H1 (cell line): ENCODE measurements around the gene TOM1. TPM values are rescaled to one million over a fixed set of nuclear protein-coding genes. Genes with fewer than 3 reads are reported as not detected.

Experiments
- CTCF ChIA-PET: fragments of 300-600 bp; sonication (Branson Sonifier 250); formaldehyde crosslinking; loops from one replicate; lab custom pipeline; 2021; ENCODE audit not compliant: partially characterized antibody; lab: Charles Lee
- POLR2A ChIA-PET: fragments of 300-600 bp; sonication (Branson Sonifier 250); formaldehyde crosslinking; loops from one replicate; lab custom pipeline; 2021; ENCODE audit warnings: inconsistent platforms; ENCODE audit not compliant: partially characterized antibody; lab: Charles Lee
- DNase-seq, 2 experiments: peaks; one replicate each; pipeline versions ENCODE4 v3.0.0 to v3.0.0-alpha.2; 2010 to 2022; ENCODE audit warnings: low spot score in 2 of 2, low read depth in 1 of 2, mixed read lengths in 1 of 2
- FAIRE-seq: peaks from 2 replicates; lab custom pipeline; 2011; peaks lifted over from hg19 to GRCh38; lab: Jason Lieb, UNC
- H2AFZ ChIP-seq: 2 replicates; pipeline ENCODE4 v1.8.1; 2012; ENCODE audit warnings: low read length, inconsistent platforms
- H2AK5ac ChIP-seq: 2 replicates; pipeline ENCODE4 v1.6.1; 2013; ENCODE audit warnings: low read depth, low read length
- H2BK120ac ChIP-seq: replicated peaks from 2 replicates; pipeline ENCODE3; 2013; ENCODE audit warnings: low read depth, low read length, inconsistent platforms
- H2BK12ac ChIP-seq: 2 replicates; pipeline ENCODE4 v1.6.1; 2013; ENCODE audit warnings: low read depth, low read length
- H2BK15ac ChIP-seq: 2 replicates; pipeline ENCODE4 v1.6.1; 2013; ENCODE audit warnings: low read length
- H2BK20ac ChIP-seq: 2 replicates; pipeline ENCODE4 v1.6.1; 2013; ENCODE audit warnings: low read length
- H2BK5ac ChIP-seq: 2 replicates; pipeline ENCODE4 v1.6.1; 2013; ENCODE audit warnings: low read depth, low read length
- H3K14ac ChIP-seq: 2 replicates; pipeline ENCODE4 v1.6.1; 2013; ENCODE audit warnings: inconsistent platforms; ENCODE audit not compliant: insufficient read length
- H3K18ac ChIP-seq: 2 replicates; pipeline ENCODE4 v1.6.1; 2013; ENCODE audit warnings: low read length; ENCODE audit errors: extremely low read depth
- H3K23ac ChIP-seq: 2 replicates; pipeline ENCODE4 v1.6.1; 2013; ENCODE audit warnings: inconsistent platforms; ENCODE audit not compliant: insufficient read length
- H3K23me2 ChIP-seq: 2 replicates; pipeline ENCODE4 v1.6.1; 2013; ENCODE audit warnings: low read depth, low read length
- H3K27ac ChIP-seq: 2 replicates; pipeline ENCODE4 v1.6.1; 2011; ENCODE audit warnings: low read depth, low read length, inconsistent platforms
- H3K27me3 ChIP-seq, 4 experiments: replicated peaks in 1 of 4; 1 replicate in 1 of 4; 2 replicates in 3 of 4; pipeline versions ENCODE4 v1.6.1 to v1.8.1; 2011 to 2013; ENCODE audit warnings: low read length in 3 of 4, mild to moderate bottlenecking in 3 of 4, inconsistent platforms in 2 of 4, mixed read lengths in 2 of 4, moderate library complexity in 1 of 4; ENCODE audit not compliant: control insufficient read depth in 3 of 4, insufficient read depth in 3 of 4; ENCODE audit errors: extremely low read depth in 1 of 4
- H3K36me3 ChIP-seq, 4 experiments: 2 replicates each; pipeline versions ENCODE4 v1.6.1 to v1.8.1; 2011 to 2013; ENCODE audit warnings: mild to moderate bottlenecking in 4 of 4, low read length in 3 of 4, moderate library complexity in 2 of 4, control low read depth in 1 of 4, inconsistent platforms in 1 of 4; ENCODE audit not compliant: insufficient read depth in 4 of 4, control insufficient read depth in 2 of 4
- H3K4ac ChIP-seq: replicated peaks from 2 replicates; pipeline ENCODE3; 2013; ENCODE audit warnings: low read length, low read depth, mixed read lengths, inconsistent platforms; ENCODE audit not compliant: insufficient read length
- H3K4me1 ChIP-seq, 4 experiments: replicated peaks in 1 of 4; 1 replicate in 1 of 4; 2 replicates in 3 of 4; pipeline versions ENCODE4 v1.6.1 to v1.8.1; 2011 to 2013; ENCODE audit warnings: low read length in 3 of 4, inconsistent platforms in 2 of 4, mixed read lengths in 1 of 4; ENCODE audit not compliant: insufficient read depth in 4 of 4, control insufficient read depth in 3 of 4
- H3K4me2 ChIP-seq, 2 experiments: 2 replicates each; pipeline versions ENCODE4 v1.6.1 to v1.8.1; 2011 to 2013; ENCODE audit warnings: low read depth in 2 of 2, low read length in 2 of 2, control low read depth in 1 of 2, inconsistent platforms in 1 of 2, mild to moderate bottlenecking in 1 of 2; ENCODE audit not compliant: insufficient read depth in 1 of 2
- H3K4me3 ChIP-seq, 4 experiments: fragments of 200-600, 300-600 bp in 1 of 4; sonication (generic), shearing (Covaris generic), sonication (Bioruptor Twin) in 1 of 4; 2 replicates each; pipeline versions ENCODE4 v1.5.1 to v1.8.1; 2011 to 2016; ENCODE audit warnings: low read length in 4 of 4, low read depth in 3 of 4, control low read depth in 2 of 4, inconsistent platforms in 2 of 4, mild to moderate bottlenecking in 2 of 4, mixed read lengths in 1 of 4, moderate library complexity in 1 of 4; ENCODE audit not compliant: insufficient read depth in 2 of 4; ENCODE audit errors: extremely low read depth in 1 of 4
- H3K56ac ChIP-seq: replicated peaks from 2 replicates; pipeline ENCODE3; 2013; ENCODE audit warnings: low read depth, mild to moderate bottlenecking, mixed read lengths, low read length, inconsistent platforms; ENCODE audit not compliant: insufficient read length
- H3K79me1 ChIP-seq: 2 replicates; pipeline ENCODE4 v1.6.1; 2013; ENCODE audit warnings: low read depth, low read length, control low read depth
- H3K79me2 ChIP-seq, 2 experiments: 2 replicates each; pipeline versions ENCODE4 v1.6.1 to v1.8.1; 2012 to 2013; ENCODE audit warnings: low read length in 2 of 2, mild to moderate bottlenecking in 2 of 2, inconsistent platforms in 1 of 2; ENCODE audit not compliant: insufficient read depth in 2 of 2, control insufficient read depth in 1 of 2
- H3K9ac ChIP-seq, 4 experiments: replicated peaks in 1 of 4; 1 replicate in 1 of 4; 2 replicates in 3 of 4; pipeline versions ENCODE4 v1.6.1 to v1.8.1; 2011 to 2013; ENCODE audit warnings: low read depth in 3 of 4, low read length in 3 of 4, control low read depth in 2 of 4, mild to moderate bottlenecking in 2 of 4, moderate library complexity in 2 of 4, inconsistent platforms in 1 of 4; ENCODE audit errors: extremely low read depth in 1 of 4
- H3K9me3 ChIP-seq, 2 experiments: 2 replicates each; pipeline versions ENCODE4 v1.6.1 to v1.8.1; 2012 to 2013; ENCODE audit warnings: mild to moderate bottlenecking in 2 of 2, moderate library complexity in 2 of 2, control low read depth in 1 of 2, inconsistent platforms in 1 of 2, low read depth in 1 of 2, low read length in 1 of 2, mixed read lengths in 1 of 2; ENCODE audit not compliant: insufficient read depth in 2 of 2
- H4K20me1 ChIP-seq, 2 experiments: replicated peaks in 1 of 2; 2 replicates each; pipeline versions ENCODE3 to v1.8.1; 2011 to 2013; ENCODE audit warnings: inconsistent platforms in 2 of 2, low read length in 2 of 2, mild to moderate bottlenecking in 1 of 2; ENCODE audit not compliant: insufficient read depth in 2 of 2, control insufficient read depth in 1 of 2
- H4K5ac ChIP-seq: 2 replicates; pipeline ENCODE4 v1.6.1; 2013; ENCODE audit warnings: low read length, low read depth, mixed read lengths, inconsistent platforms; ENCODE audit not compliant: insufficient read length
- H4K8ac ChIP-seq: 2 replicates; pipeline ENCODE4 v1.8.0; 2013; ENCODE audit warnings: mild to moderate bottlenecking, moderate library complexity, low read length, inconsistent platforms; ENCODE audit not compliant: insufficient read depth; ENCODE audit errors: extremely low read depth
- H4K91ac ChIP-seq: replicated peaks from 2 replicates; pipeline ENCODE3; 2013; ENCODE audit warnings: low read length, mixed read lengths, inconsistent platforms; ENCODE audit not compliant: insufficient read length
- BACH1 ChIP-seq: IDR thresholded peaks from 2 replicates; pipeline ENCODE4 v1.6.1; 2012; ENCODE audit warnings: low read length, improper control_type of control experiment
- BRCA1 ChIP-seq: IDR thresholded peaks from 2 replicates; pipeline ENCODE4 v1.6.1; 2012; ENCODE audit warnings: low read depth, low read length, improper control_type of control experiment
- E2F6 ChIP-seq: IDR thresholded peaks from 2 replicates; pipeline ENCODE4 v1.6.1; 2012; ENCODE audit warnings: inconsistent platforms
- HDAC2 ChIP-seq, 2 experiments: fragments of 300-600 bp in 1 of 2; sonication (generic) in 1 of 2; IDR thresholded peaks; 2 replicates each; pipeline ENCODE4 v1.6.1; 2011 to 2012; ENCODE audit warnings: low read depth in 2 of 2, low read length in 2 of 2, mild to moderate bottlenecking in 2 of 2, moderate library complexity in 2 of 2, borderline replicate concordance in 1 of 2, inconsistent platforms in 1 of 2
- POU5F1 ChIP-seq: IDR thresholded peaks from 2 replicates; pipeline ENCODE4 v1.6.1; 2011; ENCODE audit warnings: low read depth, mild to moderate bottlenecking, low read length, moderate library complexity
- RAD21 ChIP-seq, 2 experiments: IDR thresholded peaks in 1 of 2; conservative IDR thresholded peaks in 1 of 2; 2 replicates each; pipeline ENCODE4 v1.6.1; 2011; ENCODE audit warnings: low read depth in 2 of 2, low read length in 2 of 2, improper control_type of control experiment in 1 of 2, inconsistent platforms in 1 of 2, mild to moderate bottlenecking in 1 of 2, moderate library complexity in 1 of 2
- SRF ChIP-seq: IDR thresholded peaks from 2 replicates; pipeline ENCODE4 v1.6.1; 2011; ENCODE audit warnings: mild to moderate bottlenecking, low read depth, low read length, moderate library complexity
- USF2 ChIP-seq: IDR thresholded peaks from 2 replicates; pipeline ENCODE4 v1.6.1; 2011; ENCODE audit warnings: low read length, improper control_type of control experiment
- ZNF274 ChIP-seq: IDR thresholded peaks from 2 replicates; pipeline ENCODE4 v1.7.0; 2012; ENCODE audit warnings: low read length, borderline replicate concordance; ENCODE audit errors: extremely low read depth
- WGBS, 2 experiments: shearing (Covaris generic) in 1 of 2; methylation state at CpG; one replicate each; pipeline versions ENCODE4 v1.1.6 to v1.1.7; 2013 to 2015; ENCODE audit warnings: low lambda C conversion rate in 2 of 2, mixed read lengths in 2 of 2, inconsistent platforms in 1 of 2, low coverage in 1 of 2, missing lambda C conversion rate in 1 of 2; ENCODE audit not compliant: insufficient replicate concordance in 2 of 2, insufficient coverage in 1 of 2, insufficient read length in 1 of 2; ENCODE audit errors: extremely low coverage in 1 of 2, missing lambda C conversion rate in 1 of 2; 5-methylcytosine and 5-hydroxymethylcytosine counted together
- polyA plus RNA-seq, 7 experiments: library from polyadenylated mRNA; depleted of rRNA in 3 of 7; stranded (reverse) in 5 of 7; unstranded in 2 of 7; fragments of >200 nt in 5 of 7; fragments of 200-250 nt in 2 of 7; gene quantifications; 1 replicate in 5 of 7; 2 replicates in 1 of 7; 4 replicates in 1 of 7; pipeline versions ENCODE4 v1.2.1 to v1.2.3, GENCODE V29; 2011 to 2013; ENCODE audit warnings: missing spikeins in 2 of 7, mixed read lengths in 2 of 7
- total RNA-seq: library from RNA; stranded (reverse); fragmentation: NEBNext Ultra II Directional; extraction: Animal tissue kit (Norgen Biotek cat#: 25700); gene quantifications from 2 replicates; pipeline ENCODE4 v1.2.1, GENCODE V29; 2021

Gene TOM1
- total and polyA plus RNA-seq, 2 of the 8 experiments (the other 6 are each of a cell fraction or from before 2014, with no cell fraction given), result 25.1 to 39.2 TPM

GRCh38 chr22:35384975-35385588 lies 85.4 kb downstream of the TOM1 start:
- FAIRE-seq, result no peak
- H4K8ac ChIP-seq, result peak overlapping the region; percentile 74; the same call in 1 of the 2 replicates
- H3K18ac ChIP-seq, result no peak overlapping the region
- peaks cover 3 to 13% (median 10%) of the 10 kb centered on the region in 4 experiments for H3K4me1 ChIP-seq
- H3K4me2 ChIP-seq, result no peak overlapping the region
- H3K23ac ChIP-seq, result no peak overlapping the region
- no peak overlapping the region for H3K56ac ChIP-seq
- no peaks in the 10 kb centered on the region for H3K9me3 ChIP-seq
- no peaks in the 10 kb centered on the region for H4K20me1 ChIP-seq
- H4K5ac ChIP-seq, result no peak overlapping the region
- H2AFZ ChIP-seq, result no peak overlapping the region
- CTCF ChIA-PET, result interaction anchor here (0.6 to 6.4 kb wide), 3 partner anchors 13 to 1233 kb away, joined by 4 to 39 read pairs (median 9); no protein-coding TSS in a partner anchor
- H2BK20ac ChIP-seq, result no peak overlapping the region
- 97% methylated on average over 5 of the region's 6 CpGs; no CpG with 5 or more reads in 1 of the 2 experiments for WGBS, 2 experiments
- POLR2A ChIA-PET, result interaction anchor here (1.6 to 57.4 kb wide), 2 partner anchors 9 to 30 kb away, joined by 5 to 1995 read pairs; partner anchors contain the start of gene MCM5
- H3K14ac ChIP-seq, result no peak overlapping the region
- no peak overlapping the region for H2BK15ac ChIP-seq
- H3K4me3 ChIP-seq, result no peak overlapping the region
- H2AK5ac ChIP-seq, result no peak overlapping the region
- peaks cover 0 to 4% of the 10 kb centered on the region in 2 experiments; a peak in 1 of 4 replicates for H3K79me2 ChIP-seq
- H3K27me3 ChIP-seq, result no peaks in the 10 kb centered on the region; a peak in 1 of 7 replicates
- no peak overlapping the region for H2BK120ac ChIP-seq
- H3K9ac ChIP-seq, result no peak overlapping the region
- H3K4ac ChIP-seq, result no peak overlapping the region
- no peak overlapping the region for H4K91ac ChIP-seq
- H2BK12ac ChIP-seq, result no peak overlapping the region
- H3K79me1 ChIP-seq, result peaks cover 2% of the 10 kb centered on the region; the same call in 1 of the 2 replicates
- peaks cover 0 to 13% (median 2%) of the 10 kb centered on the region in 4 experiments; a peak in 2 of 8 replicates for H3K36me3 ChIP-seq
- H3K23me2 ChIP-seq, result peaks cover 6% of the 10 kb centered on the region; the same call in 1 of the 2 replicates
- H3K27ac ChIP-seq, result no peak overlapping the region
- no peak overlapping the region; the same call in 1 of the 2 replicates for H2BK5ac ChIP-seq
- no peak for DNase-seq
- TF ChIP-seq BRCA1, result no peak
- no peak for TF ChIP-seq SRF
- no peak for TF ChIP-seq ZNF274
- TF ChIP-seq HDAC2 (IDR thresholded peaks at IDR 0.05; ENCODE audit: borderline replicate concordance in 1 of 2, low read depth in 2 of 2, low read length in 2 of 2), result no peak
- no peak for TF ChIP-seq BACH1
- TF ChIP-seq E2F6, result no peak
- no peak for TF ChIP-seq RAD21 (IDR thresholded peaks at IDR 0.05 in 1 of 2, conservative IDR thresholded peaks at IDR 0.05 in 1 of 2; ENCODE audit: low read depth in 2 of 2, low read length in 2 of 2)
- no peak for TF ChIP-seq POU5F1
- no peak for TF ChIP-seq USF2
